Cardiac fibroblast (primary cell): ENCODE data around the gene TMEM119.

Experiments used
- DNase-seq, 2 donors: peaks; one replicate each; pipeline versions ENCODE4 v3.0.0 to v3.0.0-alpha.2; 2010; ENCODE audit warnings: low read depth in 2 of 2
- H3K4me3 ChIP-seq, 2 donors: replicated peaks in 1 of 2; 1 replicate in 1 of 2; 2 replicates in 1 of 2; pipeline ENCODE4 v1.5.1; 2011; ENCODE audit warnings: low read depth in 2 of 2, low read length in 2 of 2, mild to moderate bottlenecking in 2 of 2, moderate library complexity in 1 of 2
- TF ChIP-seq, protein P1 (sequence below): IDR thresholded peaks from one replicate; pipeline ENCODE4 v1.5.1; 2011; ENCODE audit warnings: low read depth, mild to moderate bottlenecking, low read length, inconsistent platforms

The TMEM119 gene

DNA sequence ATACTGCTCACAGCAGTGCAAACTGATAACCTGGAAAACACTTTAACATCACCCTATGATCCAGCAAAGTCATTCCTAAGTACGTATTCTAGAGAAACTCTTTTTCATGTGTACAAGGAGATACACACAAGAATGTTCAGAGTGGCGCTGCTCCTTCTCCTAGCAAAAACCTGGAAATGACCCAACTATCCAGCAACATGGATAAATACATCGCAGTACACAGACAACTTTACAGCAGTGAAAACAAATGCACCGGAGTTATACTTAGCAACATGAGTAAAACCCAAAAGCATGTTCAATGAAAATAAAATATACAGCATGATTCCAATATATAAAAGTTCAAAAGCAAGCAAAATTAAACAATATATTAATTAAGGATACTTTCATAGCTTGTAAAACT lies 55.6 kb downstream of the TMEM119 start:
- H3K4me3 ChIP-seq, result no peak overlapping the region
- TF ChIP-seq, protein P1, sequence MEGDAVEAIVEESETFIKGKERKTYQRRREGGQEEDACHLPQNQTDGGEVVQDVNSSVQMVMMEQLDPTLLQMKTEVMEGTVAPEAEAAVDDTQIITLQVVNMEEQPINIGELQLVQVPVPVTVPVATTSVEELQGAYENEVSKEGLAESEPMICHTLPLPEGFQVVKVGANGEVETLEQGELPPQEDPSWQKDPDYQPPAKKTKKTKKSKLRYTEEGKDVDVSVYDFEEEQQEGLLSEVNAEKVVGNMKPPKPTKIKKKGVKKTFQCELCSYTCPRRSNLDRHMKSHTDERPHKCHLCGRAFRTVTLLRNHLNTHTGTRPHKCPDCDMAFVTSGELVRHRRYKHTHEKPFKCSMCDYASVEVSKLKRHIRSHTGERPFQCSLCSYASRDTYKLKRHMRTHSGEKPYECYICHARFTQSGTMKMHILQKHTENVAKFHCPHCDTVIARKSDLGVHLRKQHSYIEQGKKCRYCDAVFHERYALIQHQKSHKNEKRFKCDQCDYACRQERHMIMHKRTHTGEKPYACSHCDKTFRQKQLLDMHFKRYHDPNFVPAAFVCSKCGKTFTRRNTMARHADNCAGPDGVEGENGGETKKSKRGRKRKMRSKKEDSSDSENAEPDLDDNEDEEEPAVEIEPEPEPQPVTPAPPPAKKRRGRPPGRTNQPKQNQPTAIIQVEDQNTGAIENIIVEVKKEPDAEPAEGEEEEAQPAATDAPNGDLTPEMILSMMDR, result no peak
- DNase-seq, result no peak
